ENCODE measurements around the gene EYS.
"Not testable (repeated sequence)": the region's sequence is repeated elsewhere in the genome, so short reads cannot be mapped to it uniquely, and the experiment has no call there.

The EYS gene

DNA sequence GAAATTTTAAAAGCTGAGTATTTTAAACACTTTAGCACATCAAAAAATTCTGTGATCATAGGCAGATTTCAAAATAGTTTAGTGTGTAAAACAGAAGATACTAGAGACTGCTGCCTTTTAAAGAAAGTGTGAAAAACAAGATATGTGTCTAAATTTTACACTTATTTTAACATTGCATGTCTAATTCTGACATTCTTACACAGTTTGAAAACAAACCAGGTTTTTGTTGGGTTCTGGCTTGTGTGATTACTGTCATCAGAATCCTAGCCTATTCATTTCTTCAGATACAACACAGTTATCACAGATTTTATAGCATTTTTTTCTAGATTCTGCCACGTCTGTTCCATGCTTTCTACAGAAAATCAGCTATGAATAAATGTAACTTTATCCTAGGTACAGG is 257.1 kb downstream of the EYS start:
- DNase-seq, result no peak

DNA sequence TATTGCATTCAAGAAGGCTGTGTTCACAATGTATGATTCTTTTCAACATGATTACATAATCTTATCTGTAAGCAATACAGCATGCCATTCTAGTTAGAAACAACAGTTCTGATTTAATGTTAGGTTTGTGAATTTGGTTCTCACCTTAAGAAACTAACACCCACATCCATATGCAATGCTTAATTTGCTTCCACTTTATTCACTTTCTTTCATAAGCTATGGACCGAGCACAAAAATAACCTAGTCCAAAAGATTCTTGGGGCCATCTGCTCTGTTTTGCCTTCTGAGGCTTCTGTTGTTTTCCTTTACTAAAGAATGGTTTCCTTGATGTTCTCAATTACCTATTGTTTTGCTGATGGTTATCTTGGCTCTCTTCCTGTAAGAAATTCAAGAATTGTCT is 258.2 kb downstream of the EYS start:
- DNase-seq, result no peak

DNA sequence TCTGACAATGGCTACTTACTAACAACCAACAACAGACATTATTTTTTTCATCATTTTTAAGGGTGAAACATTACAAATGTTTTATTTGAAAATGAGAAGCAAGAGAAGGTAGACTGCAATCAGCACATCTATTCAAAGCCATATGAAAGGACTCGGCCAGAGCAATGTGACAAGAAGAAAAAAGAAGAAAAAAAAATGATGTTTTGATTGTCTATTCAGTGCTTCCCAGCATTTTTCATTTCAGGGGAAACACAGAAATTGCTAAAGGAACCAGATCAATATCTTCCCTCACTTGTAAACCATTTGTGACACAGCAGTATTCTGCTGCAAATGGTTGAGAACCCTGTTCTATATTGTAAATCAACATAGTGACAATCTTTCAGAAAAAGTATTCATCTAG is 270.7 kb downstream of the EYS start:
- DNase-seq, result no peak

DNA sequence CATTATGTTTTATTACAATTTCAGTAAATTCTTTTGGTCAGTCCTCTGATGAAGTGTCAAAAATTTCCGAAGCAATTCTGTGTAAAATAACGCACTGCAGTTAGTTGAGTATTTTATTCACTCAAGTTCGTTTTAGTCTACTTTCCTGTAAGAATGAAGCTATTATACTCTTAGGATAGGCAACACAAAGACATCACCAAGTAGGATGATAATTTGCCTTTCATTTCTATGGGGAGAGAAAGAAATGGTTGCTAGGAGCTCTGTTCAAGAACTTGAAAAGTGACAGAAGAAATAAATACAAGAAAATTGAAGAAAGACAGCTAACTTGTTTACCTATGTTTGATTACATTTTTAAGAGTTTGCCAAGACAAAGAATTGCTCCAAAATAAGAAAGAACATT is 290.4 kb downstream of the EYS start:
- no peak for DNase-seq

DNA sequence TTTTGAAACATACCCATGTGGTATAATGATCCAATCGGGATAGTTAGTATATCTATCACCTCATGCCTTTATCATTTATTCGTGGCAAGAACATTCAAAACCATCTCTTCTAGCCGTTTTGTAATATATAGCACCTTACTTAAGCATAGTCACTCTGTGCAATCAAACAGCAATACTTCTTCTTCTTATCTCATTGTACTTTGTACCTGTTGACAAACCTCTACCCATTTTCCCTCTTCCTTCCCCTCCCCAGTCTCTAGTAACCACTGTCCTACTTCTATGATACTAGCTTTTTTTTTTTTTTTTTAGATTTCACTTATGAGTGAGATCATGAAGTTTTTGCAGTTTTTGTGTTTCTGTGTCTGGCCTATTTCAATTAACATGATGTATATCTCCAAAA is 296.7 kb downstream of the EYS start:
- no peak for DNase-seq

DNA sequence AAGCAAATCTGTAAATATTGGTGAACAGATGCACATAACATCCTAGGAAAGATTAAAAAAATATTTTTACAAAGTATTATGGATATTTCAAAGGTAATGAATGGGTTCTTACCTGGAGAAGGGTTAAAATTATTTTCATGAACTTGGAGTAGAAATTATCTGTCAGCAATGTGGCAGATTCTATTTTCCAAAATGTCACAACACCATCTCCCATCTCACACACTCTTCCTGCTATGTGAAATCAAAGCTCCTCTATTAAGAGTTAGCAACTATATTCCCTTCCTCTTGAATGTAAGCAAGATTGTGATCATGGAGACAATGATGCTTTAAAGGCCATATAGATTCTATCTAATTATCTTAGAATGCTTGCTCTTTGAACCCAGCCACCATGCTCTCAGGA is 304.5 kb downstream of the EYS start:
- no peak for DNase-seq

DNA sequence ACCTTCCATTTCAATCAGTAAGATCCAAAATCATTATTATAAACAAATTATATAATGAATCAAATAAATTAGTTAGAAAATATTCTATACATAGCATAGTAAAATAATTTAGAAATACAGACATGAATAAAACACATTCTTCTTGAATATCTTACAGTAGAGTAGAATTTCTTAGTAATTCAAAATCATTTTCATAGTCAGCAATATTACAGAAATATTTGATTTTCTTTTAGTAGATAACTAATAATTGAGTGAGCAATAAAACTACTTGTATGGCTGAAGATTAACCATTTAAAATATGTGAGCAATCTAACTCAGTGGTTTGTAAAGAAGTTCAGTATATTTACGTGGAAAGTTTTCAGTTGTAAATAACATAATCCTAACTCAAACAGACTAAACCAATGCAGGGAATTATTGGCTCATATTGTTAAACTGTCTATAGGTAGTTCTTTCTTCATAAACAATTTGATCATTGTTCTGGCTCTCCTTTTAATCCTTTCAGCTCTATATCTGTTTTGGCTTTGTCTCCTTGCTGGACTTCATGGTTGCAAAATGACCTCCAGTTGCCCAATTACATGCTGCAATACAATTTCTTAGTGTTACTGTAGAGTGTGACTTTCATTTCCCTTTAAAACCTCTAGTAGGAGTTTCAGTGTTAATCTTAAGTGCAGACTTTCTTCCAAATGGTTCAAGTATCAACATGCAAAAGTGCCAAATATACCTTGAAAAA is 307.5 kb downstream of the EYS start:
- DNase-seq, result no peak

DNA sequence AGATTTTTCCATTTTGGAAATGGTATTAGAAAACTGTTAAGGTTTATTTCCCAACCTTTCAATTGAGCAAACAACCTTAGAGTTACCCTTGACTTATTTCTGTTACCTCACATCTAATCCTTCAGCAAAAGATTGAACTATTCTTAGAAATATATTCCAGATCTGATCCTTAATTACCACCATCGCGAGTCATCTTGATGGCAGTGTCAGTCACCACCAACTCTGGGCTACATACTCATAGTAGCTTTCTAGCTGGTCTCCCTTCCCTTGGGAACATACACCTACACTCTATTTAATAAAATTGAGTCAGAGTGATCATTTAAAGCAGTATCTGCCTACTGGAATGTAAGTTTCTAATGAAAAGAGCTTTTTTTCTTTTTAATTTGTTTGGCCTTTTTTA is 308.2 kb downstream of the EYS start:
- DNase-seq, result no peak

DNA sequence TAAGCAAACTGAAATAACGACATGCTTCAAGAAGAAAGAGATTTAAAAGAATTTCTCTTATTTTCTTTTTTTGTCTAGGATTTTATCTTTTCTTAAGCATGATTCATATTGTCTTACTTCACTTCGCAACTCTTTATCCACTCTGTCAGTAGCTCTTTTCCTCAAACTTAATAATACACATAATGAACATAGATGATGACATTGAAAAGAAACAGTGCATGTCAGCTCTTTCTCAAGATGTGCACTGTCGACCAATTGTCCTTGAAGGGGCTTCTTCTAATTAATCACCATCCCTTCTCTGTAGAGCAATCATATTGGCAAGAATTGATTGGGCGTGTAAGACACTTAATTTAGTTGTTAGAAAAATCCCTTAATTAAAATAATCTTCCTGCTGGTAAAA is 356.5 kb downstream of the EYS start:
- no peak for DNase-seq

DNA sequence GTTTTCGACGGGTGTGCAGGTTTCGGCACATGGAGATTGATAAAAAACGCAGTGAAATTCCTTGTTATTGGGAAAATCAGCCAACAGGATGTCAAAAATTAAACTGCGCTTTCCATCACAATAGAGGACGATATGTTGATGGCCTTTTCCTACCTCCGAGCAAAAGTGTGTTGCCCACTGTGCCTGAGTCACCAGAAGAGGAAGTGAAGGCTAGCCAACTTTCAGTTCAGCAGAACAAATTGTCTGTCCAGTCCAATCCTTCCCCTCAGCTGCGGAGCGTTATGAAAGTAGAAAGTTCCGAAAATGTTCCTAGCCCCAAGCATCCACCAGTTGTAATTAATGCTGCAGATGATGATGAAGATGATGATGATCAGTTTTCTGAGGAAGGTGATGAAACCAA is 404.4 kb downstream of the EYS start:
- not testable (repeated sequence) for DNase-seq

DNA sequence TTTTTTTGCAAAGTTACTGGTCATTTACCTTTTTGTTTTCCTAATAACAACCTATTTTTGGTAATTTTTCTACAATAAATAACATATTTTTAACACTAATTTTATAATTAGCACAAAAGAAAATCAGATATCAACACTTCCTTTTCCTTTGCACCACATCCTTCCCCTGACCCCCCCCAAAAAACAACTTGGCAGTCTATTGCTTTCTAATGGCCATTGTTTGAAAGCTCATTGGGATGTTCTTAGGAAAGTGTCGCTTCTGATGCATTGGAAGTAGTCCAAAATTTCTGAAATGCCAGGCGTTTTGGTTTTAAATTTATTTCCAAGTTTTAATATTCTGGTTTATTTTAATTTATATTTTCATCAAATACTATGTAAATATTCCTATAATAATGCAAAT is 407.8 kb downstream of the EYS start:
- DNase-seq, result no peak

DNA sequence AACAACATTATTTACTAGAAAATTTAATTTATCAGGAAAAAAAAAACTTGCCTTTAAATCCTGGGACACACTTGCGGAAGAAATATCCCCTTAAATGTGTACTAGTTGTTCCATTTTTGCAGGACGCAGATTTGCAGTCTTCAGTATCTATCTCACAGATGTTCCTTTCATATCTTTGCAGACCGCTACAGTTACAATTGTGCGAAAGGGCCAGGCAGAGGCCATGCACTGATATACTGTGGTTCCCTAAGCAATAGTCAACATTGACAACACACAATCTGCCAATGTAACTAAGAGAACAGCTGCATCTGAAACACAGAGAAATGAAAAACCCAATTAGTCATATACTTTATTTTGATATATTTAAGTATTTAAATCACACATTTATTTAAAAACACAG is 411.2 kb downstream of the EYS start:
- DNase-seq, result no peak

DNA sequence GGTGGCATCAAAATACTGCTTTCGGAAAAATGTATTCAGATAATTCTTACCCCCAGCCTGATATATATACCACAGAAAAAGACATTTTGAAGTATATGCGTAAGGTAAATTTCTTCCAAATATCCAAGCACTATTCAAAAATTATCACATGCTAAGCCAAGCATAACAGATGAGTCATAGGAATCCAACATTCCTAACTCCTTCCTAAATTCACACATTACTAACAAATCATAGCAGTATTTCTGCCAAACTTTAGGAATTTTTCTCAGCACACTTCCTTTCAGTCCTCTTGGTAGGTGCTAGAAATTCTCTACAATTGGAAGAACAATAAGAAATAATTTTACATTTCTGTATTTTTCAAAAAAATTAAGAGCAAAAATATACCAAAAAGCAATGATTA is 417.5 kb downstream of the EYS start:
- no peak for DNase-seq

DNA sequence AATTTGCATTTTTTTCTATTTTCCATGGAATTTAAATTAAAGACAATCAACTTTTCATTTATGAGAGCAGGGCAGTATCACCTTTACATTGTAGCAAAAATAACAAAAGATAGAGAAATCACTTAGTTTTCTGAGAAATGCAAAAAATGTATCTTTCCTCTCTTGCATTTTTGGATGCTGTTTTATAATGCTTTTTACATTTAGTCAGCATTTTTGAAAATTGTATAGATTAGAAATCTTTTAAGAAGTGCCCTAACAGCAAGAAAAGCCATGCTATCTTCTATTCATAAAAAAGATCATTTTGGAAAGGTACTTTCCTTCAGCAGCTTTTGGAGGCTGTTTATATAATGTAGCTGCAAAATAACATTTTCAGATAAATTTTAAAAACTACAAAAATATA is 421.8 kb downstream of the EYS start:
- no peak for DNase-seq

DNA sequence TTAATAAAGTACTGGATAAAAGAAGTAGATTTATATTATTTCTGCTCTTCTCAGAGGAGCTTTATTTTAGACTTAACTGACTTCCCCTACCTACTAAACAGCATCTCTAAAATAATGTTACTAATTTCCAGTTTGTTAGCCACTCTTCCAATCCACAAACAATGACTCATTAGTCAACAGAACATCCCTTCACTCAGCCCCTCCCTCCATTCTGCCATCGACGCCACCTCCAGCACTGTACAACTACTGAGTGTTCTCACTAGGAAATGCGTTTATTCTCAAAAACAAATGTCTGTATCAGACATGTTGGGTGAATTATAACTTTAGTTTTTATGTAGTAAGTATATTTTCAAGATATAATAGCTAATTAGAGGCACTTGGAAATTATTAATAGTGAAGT is 427.0 kb downstream of the EYS start:
- no peak for DNase-seq

DNA sequence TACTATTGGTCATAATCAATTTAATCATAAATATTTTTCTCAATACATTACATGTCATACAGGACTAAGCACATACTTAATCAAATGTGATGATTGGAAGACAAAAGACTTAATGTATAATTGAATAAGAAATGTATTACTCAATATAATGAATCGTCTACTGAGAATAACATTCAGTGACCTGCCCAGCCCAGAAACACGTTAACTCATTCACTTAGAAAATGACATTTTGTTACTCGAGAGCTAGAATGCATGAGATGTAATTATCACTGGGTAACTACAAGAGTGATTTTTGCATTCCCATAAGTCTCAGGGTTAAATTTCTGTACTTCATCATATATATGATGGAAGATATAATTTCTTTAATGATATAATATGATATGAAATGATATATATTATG is 444.8 kb downstream of the EYS start:
- DNase-seq, result no peak

DNA sequence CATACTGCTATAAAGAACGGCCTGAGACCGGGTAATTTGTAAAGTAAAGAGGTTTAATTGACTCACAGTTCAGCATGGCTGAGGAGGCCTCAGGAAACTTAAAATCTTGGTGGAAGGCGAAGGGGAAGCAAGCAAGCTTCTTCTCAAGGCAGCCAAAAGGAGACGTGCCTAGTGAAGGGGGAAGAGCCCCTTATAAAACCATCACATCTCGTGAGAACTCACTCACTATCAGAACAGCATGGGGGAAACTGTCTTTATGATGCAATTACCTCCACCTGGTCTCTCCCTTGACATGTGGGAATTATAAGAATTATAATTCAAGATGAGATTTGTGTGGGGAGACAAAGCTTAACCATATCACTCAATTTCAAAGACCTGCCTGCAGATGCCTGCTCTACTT is 447.0 kb downstream of the EYS start:
- no peak for DNase-seq

DNA sequence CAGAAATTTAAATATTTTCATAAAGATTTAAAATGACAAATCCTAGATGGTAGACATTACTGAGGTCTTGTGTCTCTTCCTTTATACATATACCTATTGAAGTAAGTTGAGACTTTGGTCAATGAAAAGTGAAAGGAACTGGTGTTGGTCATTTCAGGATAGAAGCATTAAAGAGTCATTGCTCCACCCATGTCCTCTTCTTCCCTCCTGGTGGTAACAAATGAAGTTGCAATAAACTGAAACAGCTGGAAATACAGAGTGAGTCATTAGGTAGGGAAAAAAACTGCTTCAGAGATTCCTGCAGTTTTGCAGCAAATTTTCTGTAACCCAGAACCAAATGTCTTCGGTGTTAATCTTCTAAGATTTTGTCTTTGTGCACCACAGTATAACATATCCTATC is 448.0 kb downstream of the EYS start:
- DNase-seq, result no peak

DNA sequence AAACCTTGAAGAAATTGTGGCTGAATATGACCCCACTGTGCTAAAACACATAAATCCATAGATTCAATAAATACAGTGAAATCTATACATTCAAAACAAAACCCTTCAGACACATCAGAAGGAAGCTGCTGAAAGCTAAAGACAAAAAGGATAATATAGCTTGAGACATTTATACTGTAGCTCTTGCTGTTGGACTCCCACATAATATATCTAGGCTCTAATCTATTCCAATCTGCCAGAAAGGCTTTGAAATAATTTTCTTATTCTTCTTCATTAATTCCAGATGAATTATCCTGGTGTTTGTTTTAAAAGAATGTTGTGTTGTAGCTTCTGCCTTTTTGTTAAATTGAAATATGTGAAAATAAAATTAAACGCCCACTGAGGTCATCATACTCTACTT is 454.0 kb downstream of the EYS start:
- DNase-seq, result no peak

DNA sequence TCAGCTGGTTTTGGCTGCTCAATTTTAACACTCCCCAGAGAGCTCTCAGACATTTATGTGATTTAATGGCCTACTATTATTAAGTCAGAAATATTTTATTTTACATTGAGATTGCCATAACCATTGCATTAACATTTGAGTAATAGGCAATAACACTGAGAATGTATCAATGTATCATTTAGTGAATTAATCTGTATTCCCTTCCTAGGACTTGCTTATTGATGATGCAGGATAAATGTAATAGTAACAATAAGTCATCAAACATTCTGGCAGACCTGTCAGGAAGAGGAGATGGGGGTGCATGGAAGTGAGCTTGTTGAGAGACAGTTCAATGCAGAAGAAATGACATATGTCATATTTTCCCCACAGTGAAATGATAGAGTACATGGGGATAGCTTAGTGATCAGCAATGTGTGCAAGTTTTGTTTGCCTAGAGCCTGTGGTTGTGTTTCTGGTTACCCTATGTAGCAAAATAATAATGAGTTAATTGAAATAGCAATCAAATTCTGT is 458.9 kb downstream of the EYS start:
- DNase-seq, result no peak

DNA sequence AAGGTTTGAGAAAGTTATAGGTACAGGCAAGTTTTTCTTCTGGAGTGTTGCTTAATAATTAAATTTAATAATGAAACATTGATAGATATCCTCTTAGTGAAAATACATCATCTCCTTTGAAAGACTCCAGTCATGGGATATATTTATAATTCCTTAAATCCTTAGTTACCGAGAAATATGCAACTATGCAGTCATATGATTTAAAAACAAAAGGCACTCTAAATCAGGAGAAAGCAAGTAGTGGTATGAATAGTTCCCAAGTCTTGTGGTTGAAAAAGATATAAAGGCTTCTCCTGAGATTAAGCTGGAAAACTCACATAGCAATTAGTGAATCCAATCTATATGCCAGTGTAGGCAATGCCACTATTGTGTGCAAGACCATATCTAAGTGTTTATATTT is 475.4 kb downstream of the EYS start:
- DNase-seq, result no peak

DNA sequence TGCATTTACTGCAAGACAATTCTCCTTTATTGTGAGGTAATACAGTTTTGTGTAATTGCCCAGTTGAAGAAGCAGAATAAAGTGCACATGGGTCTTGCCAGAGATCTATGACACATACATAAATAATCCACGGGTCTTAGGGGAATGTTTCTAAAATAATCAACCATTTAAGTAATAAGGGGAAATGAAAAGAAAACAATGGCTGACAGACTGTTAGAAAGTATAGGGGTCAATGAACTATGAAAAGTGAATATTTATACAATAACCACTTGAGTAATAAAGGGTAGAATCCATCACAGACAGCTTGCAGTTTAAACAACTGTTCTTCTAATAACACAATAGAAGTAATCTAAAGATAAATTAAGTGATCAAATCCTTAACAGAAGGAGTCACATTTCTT is 477.2 kb downstream of the EYS start:
- DNase-seq, result no peak

DNA sequence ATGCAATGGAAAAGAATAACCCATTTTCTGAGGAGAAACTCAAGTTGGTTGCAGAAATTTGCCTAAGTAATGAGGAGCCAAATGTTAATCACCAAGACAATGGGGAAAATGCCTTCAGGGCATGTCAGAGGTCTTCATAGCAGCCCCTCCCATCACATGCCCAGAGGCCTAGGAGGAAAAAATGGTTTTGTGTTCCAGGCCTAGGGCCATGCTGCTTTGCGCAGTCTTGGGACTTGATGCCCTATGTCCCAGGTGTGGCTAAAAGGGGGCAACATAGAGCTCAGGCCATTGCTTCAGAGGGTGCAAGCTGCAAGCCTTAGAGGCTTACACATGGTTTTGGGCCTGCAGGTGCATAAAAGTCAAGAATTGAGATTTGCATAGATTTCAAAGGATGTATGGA is 485.9 kb downstream of the EYS start:
- no peak for DNase-seq

DNA sequence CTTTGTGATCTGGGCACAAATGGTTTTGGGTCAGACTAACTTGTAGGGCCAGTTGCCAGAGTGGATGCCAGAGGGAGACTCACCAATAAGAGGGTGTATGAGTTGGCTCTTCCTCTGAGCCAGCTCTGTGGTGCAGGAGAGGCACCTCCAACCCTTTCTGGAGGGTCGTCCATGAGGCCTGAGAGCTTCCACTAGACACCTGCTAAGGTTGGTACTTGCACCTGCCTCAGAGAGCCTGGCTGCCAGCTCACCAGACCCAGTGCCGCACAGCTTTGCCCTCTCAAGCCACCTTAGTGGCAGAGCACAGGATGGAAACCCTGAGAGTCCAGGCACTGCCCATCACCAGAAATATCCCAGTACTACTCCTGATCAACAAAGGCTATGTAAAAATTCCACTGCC is 504.3 kb downstream of the EYS start:
- DNase-seq, result no peak

DNA sequence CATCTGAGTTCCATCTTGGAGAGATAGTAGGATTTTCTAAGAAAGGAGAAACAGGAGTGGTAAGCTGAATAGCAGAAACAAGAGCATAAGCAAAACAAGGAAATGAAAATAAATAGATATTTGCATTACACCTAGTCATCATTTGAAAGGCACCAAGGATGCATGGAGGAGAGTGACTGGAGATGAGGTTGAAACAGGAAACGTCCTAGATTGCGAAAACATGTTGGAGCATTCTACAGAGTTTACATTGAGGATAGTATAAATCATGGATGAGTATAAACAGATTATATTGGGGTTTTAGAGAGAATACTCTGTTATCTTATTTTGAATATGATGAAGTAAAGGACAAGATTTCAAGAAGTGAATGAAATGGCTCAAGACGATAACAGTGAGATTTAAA is 507.3 kb downstream of the EYS start:
- DNase-seq, result no peak

DNA sequence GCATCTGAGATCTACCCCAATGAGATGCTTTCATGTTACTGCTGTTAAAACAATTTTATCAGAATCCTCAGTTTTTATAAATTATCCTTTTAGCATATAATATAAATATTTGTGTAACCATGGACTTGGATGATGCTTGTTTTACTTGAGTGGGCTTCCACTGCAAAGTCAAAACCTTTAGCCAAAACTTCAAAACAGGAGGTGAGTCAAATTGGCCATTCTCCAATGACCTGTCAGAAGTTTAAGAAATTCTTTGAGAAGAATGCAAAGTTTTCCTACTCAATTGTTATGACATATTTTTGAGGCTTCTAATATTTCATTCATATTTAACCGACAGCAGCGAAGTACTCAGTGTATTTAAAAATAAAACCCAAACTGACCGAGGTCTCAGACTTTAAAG is 507.9 kb downstream of the EYS start:
- DNase-seq, result no peak
